ENCODE results near the gene SNED1.
"Not testable (repeated sequence)": the region's sequence is repeated elsewhere in the genome, so short reads cannot be mapped to it uniquely, and the experiment has no call there.

Gene SNED1

GRCh38 chr2:241088376-241088775, 90.0 kb downstream of the SNED1 start:
- Mint-ChIP-seq H3K27ac (peak overlapping the region; percentile 93), H3K27me3 (no peaks in the 10 kb centered on the region), H3K4me1 (peaks cover 55% of the 10 kb centered on the region), H3K9me3 (peaks cover 5% of the 10 kb centered on the region), H3K36me3 (peaks cover 72% of the 10 kb centered on the region), H3K4me3 (peak overlapping the region; percentile 76)
- ATAC-seq = peak; percentile 80

GRCh38 chr2:241088791-241089732, 90.6 kb downstream of the SNED1 start:
- no peak for ATAC-seq
- Mint-ChIP-seq H3K27ac (peak overlapping the region; percentile 93), H3K4me1 (peaks cover 55% of the 10 kb centered on the region), H3K9me3 (peaks cover 5% of the 10 kb centered on the region), H3K36me3 (peaks cover 72% of the 10 kb centered on the region), H3K27me3 (no peaks in the 10 kb centered on the region), H3K4me3 (peak overlapping the region; percentile 76)

GRCh38 chr2:241091201-241091600, 92.8 kb downstream of the SNED1 start:
- Mint-ChIP-seq H3K27ac (peak overlapping the region; percentile 33), H3K9me3 (peaks cover 3% of the 10 kb centered on the region), H3K4me3 (no peak overlapping the region), H3K27me3 (no peaks in the 10 kb centered on the region), H3K4me1 (peaks cover 59% of the 10 kb centered on the region), H3K36me3 (peaks cover 71% of the 10 kb centered on the region)
- no peak for ATAC-seq

DNA sequence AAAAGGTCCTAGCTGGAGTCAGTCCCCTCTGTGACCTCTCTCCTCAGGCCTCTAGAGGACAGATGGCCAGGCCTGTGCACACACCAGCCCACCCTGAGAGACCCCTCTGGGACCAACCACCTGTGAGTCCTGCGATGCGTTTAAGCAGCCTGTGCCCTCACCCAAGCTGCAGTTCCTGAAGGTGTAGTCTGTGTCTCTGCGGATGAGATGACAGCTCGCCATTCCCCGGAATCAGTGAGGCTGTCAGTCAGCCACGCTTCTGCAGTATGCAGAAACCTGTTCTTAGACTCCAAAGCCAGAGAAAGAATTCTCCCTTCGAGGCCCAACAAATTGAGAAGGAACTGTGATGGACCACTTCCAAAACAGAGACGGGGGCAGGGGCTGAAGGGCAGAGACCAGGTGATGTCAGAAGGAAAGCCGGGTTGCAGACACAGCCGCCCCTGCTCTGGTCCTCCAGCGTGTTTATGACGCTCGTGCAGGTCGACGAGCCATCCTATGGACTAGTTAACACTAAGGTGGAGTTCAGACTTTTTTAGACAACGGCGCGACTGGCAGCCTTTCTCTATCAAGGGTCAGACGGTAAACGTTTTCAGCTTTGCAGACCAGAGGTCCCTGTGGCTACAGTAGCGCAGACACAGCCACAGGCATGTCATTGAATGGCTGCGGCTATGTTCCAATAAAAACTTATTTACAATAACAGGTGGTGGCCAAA, 93.5 kb downstream of the SNED1 start:
- H3K4me3 Mint-ChIP-seq = no peak overlapping the region
- peaks cover 59% of the 10 kb centered on the region for H3K4me1 Mint-ChIP-seq
- peaks cover 3% of the 10 kb centered on the region for H3K9me3 Mint-ChIP-seq
- H3K27me3 Mint-ChIP-seq = no peaks in the 10 kb centered on the region
- no peak for ATAC-seq
- peaks cover 71% of the 10 kb centered on the region for H3K36me3 Mint-ChIP-seq
- H3K27ac Mint-ChIP-seq = peak overlapping the region; percentile 33

- ATAC-seq = no peak
- no peak overlapping the region for H3K27ac Mint-ChIP-seq
- peaks cover 71% of the 10 kb centered on the region for H3K36me3 Mint-ChIP-seq
- no peak overlapping the region for H3K4me3 Mint-ChIP-seq
- no peaks in the 10 kb centered on the region for H3K27me3 Mint-ChIP-seq
- peaks cover 59% of the 10 kb centered on the region for H3K4me1 Mint-ChIP-seq
- H3K9me3 Mint-ChIP-seq = peaks cover 3% of the 10 kb centered on the region
Measured at GRCh38 chr2:241092677-241093076, 94.3 kb downstream of the SNED1 start.

GRCh38 chr2:241093133-241093781, 94.8 kb downstream of the SNED1 start:
- Mint-ChIP-seq H3K36me3 (peaks cover 71% of the 10 kb centered on the region), H3K4me1 (peaks cover 59% of the 10 kb centered on the region)
- not testable (repeated sequence) for H3K9me3 Mint-ChIP-seq, H3K27me3 Mint-ChIP-seq, ATAC-seq, H3K4me3 Mint-ChIP-seq, H3K27ac Mint-ChIP-seq

GRCh38 chr2:241094172-241094571, 95.8 kb downstream of the SNED1 start:
- peaks cover 63% of the 10 kb centered on the region for H3K4me1 Mint-ChIP-seq
- peak overlapping the region; percentile 42 for H3K27ac Mint-ChIP-seq
- ATAC-seq = no peak

GRCh38 chr2:241094924-241095420, 96.6 kb downstream of the SNED1 start:
- Mint-ChIP-seq H3K9me3 (peaks cover 3% of the 10 kb centered on the region), H3K4me1 (peaks cover 71% of the 10 kb centered on the region), H3K27ac (peak overlapping the region; percentile 42), H3K36me3 (peaks cover 76% of the 10 kb centered on the region), H3K4me3 (no peak overlapping the region), H3K27me3 (no peaks in the 10 kb centered on the region)
- no peak for ATAC-seq

More at GRCh38 chr2:241094172-241094571, 95.8 kb downstream of the SNED1 start:
- peaks cover 3% of the 10 kb centered on the region for H3K9me3 Mint-ChIP-seq
- H3K36me3 Mint-ChIP-seq = peaks cover 71% of the 10 kb centered on the region
- H3K4me3 Mint-ChIP-seq = no peak overlapping the region
- no peaks in the 10 kb centered on the region for H3K27me3 Mint-ChIP-seq

DNA sequence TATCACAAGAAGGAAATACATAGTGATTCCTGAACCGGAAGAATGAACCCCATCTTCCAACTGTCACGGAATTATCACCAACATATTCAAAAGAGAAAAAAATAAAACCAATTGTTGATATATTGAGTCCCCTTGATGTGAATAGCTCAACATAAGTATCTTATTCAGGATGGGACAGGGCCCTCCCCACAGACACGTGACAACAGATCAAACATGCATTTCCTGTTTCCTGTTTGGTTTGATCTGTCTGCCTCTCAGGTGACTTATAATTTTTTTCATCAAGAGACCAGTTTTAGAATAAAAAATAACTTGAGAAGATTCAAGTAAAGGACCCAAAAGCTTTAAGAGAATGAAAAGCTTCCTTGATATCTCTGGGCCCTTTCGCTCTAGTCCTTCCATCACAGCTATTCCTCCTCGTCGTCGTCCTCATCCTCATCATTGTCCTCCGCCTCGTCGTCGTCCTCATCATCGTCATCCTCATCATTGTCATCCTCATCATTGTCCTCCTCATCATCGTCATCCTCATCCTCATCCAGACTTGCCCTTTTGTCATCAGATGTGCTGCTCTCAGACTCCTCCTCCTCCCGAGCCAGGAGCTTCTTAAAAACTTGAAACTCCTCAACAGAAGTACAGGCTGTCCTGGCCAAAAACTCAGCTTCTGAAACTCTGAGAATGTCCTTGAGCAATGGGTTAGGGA, 97.3 kb downstream of the SNED1 start:
- Mint-ChIP-seq H3K36me3 (peaks cover 77% of the 10 kb centered on the region), H3K4me1 (peaks cover 78% of the 10 kb centered on the region), H3K27me3 (no peaks in the 10 kb centered on the region), H3K9me3 (peaks cover 3% of the 10 kb centered on the region), H3K27ac (peak overlapping the region; percentile 62), H3K4me3 (peak overlapping the region; percentile 2)
- no peak for ATAC-seq

DNA sequence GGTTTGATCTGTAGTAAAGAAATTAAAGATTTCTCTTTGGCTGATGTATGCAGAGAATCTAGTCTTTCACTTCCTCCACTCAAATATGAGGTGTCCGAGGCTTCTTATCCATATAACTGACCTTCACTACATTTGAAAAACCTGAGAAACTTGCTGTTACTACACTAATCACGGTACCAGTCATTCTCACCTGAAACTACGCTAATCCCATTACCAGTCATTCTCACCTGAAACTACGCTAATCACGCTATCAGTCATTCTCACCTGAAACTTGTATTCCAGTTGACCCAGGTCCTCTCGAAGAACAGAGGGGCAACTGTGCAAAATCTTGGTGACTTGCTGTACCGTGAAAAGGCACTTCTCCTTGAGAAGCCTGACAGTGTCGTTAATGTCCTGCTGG, 98.6 kb downstream of the SNED1 start:
- peaks cover 81% of the 10 kb centered on the region for H3K4me1 Mint-ChIP-seq
- no peaks in the 10 kb centered on the region for H3K27me3 Mint-ChIP-seq
- peak; percentile 62 for ATAC-seq
- H3K9me3 Mint-ChIP-seq = peaks cover 3% of the 10 kb centered on the region
- H3K36me3 Mint-ChIP-seq = peaks cover 65% of the 10 kb centered on the region
- peak overlapping the region; percentile 60 for H3K4me3 Mint-ChIP-seq
- peak overlapping the region; percentile 62 for H3K27ac Mint-ChIP-seq

- peak overlapping the region; percentile 76 for H3K4me3 Mint-ChIP-seq
Measured at GRCh38 chr2:241099246-241099645, 100.8 kb downstream of the SNED1 start.

DNA sequence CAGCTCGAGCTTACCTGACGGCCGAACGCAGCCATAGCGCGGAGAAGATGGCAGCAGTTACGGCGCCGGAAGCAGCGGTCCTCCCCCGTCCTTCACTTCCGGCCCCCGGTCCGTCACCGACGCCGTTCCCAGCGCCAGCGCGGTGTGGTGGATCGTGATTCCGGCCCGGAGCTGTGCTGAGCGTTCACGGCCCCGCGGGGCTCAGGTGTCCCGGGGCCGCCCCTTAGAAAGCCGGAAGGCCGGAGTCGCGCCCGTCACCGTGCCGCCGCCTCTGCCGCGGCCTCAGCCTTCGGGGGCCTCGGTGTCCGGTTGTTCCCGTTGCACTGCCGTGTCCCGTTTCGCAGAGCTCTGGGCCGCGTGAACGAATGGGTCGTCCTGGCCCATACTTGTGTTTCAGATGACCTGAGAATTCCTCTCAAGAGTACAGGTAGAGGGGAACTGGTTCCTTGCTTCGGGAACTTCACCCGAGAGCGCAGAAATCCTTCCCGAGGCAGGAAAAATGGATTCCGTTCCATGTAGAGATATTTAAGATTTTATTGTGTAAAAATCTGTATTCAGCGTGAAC, 103.9 kb downstream of the SNED1 start, which contains the start of gene MTERF4:
Gene MTERF4, minus strand, starts transcription at position 49 of the 565 bp plus-strand sequence. Its CDS starts 14 bp downstream, at position 35.
- peak; percentile 98 for ATAC-seq
- peak within 1 kb of the TSS; percentile 99 for H3K27ac Mint-ChIP-seq
- peaks cover 52% of the 10 kb centered on the region for H3K4me1 Mint-ChIP-seq
- peaks cover 50% of the 10 kb centered on the region for H3K36me3 Mint-ChIP-seq
- peak within 1 kb of the TSS; percentile 99 for H3K4me3 Mint-ChIP-seq
- H3K27me3 Mint-ChIP-seq = no peaks in the 10 kb centered on the region
- no peaks in the 10 kb centered on the region for H3K9me3 Mint-ChIP-seq

More at GRCh38 chr2:241099246-241099645, 100.8 kb downstream of the SNED1 start:
- no peaks in the 10 kb centered on the region for H3K27me3 Mint-ChIP-seq
- peaks cover 64% of the 10 kb centered on the region for H3K36me3 Mint-ChIP-seq
- H3K27ac Mint-ChIP-seq = peak overlapping the region; percentile 44
- peaks cover 3% of the 10 kb centered on the region for H3K9me3 Mint-ChIP-seq
- H3K4me1 Mint-ChIP-seq = peaks cover 81% of the 10 kb centered on the region
- ATAC-seq = no peak

DNA sequence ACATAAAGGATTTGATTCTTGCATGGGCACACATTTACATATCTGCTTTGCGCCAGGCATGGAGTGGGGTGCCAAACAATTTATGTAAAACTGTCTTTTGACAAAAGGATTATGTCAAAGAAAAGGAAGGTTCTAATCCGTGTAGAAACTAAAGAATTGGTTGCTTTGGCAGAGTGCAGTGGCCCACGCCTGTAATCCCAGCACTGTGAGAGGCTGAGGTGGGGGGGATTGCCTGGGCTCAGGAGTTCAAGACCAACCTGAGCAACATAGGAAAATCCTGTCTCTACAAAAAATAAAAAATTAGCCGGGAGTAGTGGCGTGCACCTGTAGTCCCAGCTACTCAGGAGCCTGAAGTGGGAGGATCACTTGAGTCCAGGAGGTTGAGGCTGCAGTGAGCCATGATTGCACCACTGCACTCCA, 104.8 kb downstream of the SNED1 start:
- peaks cover 50% of the 10 kb centered on the region for H3K36me3 Mint-ChIP-seq
- peak overlapping the region; percentile 99 for H3K4me3 Mint-ChIP-seq
- no peaks in the 10 kb centered on the region for H3K27me3 Mint-ChIP-seq
- H3K27ac Mint-ChIP-seq = peak overlapping the region; percentile 99
- H3K4me1 Mint-ChIP-seq = peaks cover 50% of the 10 kb centered on the region
- no peak for ATAC-seq
- H3K9me3 Mint-ChIP-seq = no peaks in the 10 kb centered on the region

DNA sequence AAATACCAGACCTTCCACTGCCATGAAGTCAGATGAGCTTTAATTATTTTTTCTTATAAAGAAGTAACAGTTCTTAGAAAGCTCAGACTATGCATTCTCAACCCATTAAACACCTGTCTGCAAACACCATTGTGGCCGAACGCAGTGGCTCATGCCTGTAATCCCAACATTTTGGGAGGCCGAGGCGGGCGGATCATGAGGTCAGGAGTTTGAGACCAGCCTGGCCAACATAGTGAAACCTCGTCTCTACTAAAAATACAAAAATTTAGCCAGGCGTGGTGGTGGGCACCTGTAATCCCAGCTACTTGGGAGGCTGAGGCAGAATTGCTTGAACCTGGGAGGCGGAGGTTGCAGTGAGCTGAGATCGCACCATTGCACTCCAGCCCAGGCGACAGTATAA, 106.2 kb downstream of the SNED1 start:
- ATAC-seq, H3K27ac Mint-ChIP-seq, H3K4me3 Mint-ChIP-seq, H3K27me3 Mint-ChIP-seq, H3K9me3 Mint-ChIP-seq: not testable (repeated sequence)
- Mint-ChIP-seq H3K4me1 (peaks cover 50% of the 10 kb centered on the region), H3K36me3 (peaks cover 48% of the 10 kb centered on the region)

Data from stimulated activated memory B cell treated with anti-CD40 and anti-IgM and Interleukin-4, amounts not matched to agents 10 μg/mL and 1 μg/mL and 100 μg/mL, for 72 hours (primary cell).